Measurements from ENCODE around the gene PCLO. TPM values are rescaled to one million over a fixed set of nuclear protein-coding genes. Genes with fewer than 3 reads are reported as not detected.

Gene PCLO
- total and polyA plus RNA-seq, 2 of the 8 experiments (the other 6 are each of a cell fraction or from before 2014, with no cell fraction given) = 1.5 to 3.2 TPM

DNA sequence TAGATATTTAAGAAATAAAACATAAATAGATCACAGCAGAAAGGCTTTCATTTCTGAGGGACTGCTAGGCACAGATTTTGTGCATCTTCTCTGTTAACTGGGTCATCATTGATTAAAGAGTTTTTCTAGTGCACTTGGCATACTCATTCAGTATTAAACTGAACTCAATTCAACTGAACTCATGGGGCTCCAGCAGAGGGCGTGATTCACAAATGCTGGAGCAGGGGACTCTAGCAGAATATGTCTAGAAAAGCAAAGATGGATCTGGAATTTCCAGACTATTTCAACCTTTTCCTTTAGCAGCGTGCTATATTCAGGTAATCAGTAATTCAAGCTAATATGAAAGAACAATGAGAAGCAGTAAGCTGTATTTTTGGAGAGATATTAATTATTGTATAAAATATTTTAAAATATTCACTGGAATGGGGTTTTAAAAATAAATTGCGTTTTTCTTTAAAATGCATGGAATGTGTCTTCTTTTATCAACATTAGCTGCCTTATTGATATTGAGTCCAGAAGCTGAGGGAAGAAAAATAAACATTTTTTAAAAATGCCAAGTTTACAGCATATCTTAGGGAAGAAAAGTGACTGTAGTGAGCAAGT is 422.3 kb downstream of the PCLO start (continued):
- TF ChIP-seq, protein P1, sequence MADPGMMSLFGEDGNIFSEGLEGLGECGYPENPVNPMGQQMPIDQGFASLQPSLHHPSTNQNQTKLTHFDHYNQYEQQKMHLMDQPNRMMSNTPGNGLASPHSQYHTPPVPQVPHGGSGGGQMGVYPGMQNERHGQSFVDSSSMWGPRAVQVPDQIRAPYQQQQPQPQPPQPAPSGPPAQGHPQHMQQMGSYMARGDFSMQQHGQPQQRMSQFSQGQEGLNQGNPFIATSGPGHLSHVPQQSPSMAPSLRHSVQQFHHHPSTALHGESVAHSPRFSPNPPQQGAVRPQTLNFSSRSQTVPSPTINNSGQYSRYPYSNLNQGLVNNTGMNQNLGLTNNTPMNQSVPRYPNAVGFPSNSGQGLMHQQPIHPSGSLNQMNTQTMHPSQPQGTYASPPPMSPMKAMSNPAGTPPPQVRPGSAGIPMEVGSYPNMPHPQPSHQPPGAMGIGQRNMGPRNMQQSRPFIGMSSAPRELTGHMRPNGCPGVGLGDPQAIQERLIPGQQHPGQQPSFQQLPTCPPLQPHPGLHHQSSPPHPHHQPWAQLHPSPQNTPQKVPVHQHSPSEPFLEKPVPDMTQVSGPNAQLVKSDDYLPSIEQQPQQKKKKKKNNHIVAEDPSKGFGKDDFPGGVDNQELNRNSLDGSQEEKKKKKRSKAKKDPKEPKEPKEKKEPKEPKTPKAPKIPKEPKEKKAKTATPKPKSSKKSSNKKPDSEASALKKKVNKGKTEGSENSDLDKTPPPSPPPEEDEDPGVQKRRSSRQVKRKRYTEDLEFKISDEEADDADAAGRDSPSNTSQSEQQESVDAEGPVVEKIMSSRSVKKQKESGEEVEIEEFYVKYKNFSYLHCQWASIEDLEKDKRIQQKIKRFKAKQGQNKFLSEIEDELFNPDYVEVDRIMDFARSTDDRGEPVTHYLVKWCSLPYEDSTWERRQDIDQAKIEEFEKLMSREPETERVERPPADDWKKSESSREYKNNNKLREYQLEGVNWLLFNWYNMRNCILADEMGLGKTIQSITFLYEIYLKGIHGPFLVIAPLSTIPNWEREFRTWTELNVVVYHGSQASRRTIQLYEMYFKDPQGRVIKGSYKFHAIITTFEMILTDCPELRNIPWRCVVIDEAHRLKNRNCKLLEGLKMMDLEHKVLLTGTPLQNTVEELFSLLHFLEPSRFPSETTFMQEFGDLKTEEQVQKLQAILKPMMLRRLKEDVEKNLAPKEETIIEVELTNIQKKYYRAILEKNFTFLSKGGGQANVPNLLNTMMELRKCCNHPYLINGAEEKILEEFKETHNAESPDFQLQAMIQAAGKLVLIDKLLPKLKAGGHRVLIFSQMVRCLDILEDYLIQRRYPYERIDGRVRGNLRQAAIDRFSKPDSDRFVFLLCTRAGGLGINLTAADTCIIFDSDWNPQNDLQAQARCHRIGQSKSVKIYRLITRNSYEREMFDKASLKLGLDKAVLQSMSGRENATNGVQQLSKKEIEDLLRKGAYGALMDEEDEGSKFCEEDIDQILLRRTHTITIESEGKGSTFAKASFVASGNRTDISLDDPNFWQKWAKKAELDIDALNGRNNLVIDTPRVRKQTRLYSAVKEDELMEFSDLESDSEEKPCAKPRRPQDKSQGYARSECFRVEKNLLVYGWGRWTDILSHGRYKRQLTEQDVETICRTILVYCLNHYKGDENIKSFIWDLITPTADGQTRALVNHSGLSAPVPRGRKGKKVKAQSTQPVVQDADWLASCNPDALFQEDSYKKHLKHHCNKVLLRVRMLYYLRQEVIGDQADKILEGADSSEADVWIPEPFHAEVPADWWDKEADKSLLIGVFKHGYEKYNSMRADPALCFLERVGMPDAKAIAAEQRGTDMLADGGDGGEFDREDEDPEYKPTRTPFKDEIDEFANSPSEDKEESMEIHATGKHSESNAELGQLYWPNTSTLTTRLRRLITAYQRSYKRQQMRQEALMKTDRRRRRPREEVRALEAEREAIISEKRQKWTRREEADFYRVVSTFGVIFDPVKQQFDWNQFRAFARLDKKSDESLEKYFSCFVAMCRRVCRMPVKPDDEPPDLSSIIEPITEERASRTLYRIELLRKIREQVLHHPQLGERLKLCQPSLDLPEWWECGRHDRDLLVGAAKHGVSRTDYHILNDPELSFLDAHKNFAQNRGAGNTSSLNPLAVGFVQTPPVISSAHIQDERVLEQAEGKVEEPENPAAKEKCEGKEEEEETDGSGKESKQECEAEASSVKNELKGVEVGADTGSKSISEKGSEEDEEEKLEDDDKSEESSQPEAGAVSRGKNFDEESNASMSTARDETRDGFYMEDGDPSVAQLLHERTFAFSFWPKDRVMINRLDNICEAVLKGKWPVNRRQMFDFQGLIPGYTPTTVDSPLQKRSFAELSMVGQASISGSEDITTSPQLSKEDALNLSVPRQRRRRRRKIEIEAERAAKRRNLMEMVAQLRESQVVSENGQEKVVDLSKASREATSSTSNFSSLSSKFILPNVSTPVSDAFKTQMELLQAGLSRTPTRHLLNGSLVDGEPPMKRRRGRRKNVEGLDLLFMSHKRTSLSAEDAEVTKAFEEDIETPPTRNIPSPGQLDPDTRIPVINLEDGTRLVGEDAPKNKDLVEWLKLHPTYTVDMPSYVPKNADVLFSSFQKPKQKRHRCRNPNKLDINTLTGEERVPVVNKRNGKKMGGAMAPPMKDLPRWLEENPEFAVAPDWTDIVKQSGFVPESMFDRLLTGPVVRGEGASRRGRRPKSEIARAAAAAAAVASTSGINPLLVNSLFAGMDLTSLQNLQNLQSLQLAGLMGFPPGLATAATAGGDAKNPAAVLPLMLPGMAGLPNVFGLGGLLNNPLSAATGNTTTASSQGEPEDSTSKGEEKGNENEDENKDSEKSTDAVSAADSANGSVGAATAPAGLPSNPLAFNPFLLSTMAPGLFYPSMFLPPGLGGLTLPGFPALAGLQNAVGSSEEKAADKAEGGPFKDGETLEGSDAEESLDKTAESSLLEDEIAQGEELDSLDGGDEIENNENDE (IDR thresholded peaks at IDR 0.05; ENCODE audit: insufficient replicate concordance, low read length) = no peak
- TF ChIP-seq, protein P2, sequence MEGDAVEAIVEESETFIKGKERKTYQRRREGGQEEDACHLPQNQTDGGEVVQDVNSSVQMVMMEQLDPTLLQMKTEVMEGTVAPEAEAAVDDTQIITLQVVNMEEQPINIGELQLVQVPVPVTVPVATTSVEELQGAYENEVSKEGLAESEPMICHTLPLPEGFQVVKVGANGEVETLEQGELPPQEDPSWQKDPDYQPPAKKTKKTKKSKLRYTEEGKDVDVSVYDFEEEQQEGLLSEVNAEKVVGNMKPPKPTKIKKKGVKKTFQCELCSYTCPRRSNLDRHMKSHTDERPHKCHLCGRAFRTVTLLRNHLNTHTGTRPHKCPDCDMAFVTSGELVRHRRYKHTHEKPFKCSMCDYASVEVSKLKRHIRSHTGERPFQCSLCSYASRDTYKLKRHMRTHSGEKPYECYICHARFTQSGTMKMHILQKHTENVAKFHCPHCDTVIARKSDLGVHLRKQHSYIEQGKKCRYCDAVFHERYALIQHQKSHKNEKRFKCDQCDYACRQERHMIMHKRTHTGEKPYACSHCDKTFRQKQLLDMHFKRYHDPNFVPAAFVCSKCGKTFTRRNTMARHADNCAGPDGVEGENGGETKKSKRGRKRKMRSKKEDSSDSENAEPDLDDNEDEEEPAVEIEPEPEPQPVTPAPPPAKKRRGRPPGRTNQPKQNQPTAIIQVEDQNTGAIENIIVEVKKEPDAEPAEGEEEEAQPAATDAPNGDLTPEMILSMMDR (IDR thresholded peaks at IDR 0.05; ENCODE audit: control extremely low read depth in 1 of 3, insufficient read depth in 1 of 3, low read depth in 1 of 3, low read length in 3 of 3) = peak in 2 of 3 experiments; percentile 71 to 82; a peak in 3 of 4 replicates
- TF ChIP-seq CREB1 (IDR thresholded peaks at IDR 0.05) (no peak), SP4 (IDR thresholded peaks at IDR 0.05; ENCODE audit: low read length) (no peak), NANOG (IDR thresholded peaks at IDR 0.05; ENCODE audit: insufficient read depth, low read depth, low read length, poor library complexity, severe bottlenecking) (no peak), KDM1A (IDR thresholded peaks at IDR 0.05; ENCODE audit: borderline replicate concordance, low read length) (no peak)
- TF ChIP-seq, protein P3, sequence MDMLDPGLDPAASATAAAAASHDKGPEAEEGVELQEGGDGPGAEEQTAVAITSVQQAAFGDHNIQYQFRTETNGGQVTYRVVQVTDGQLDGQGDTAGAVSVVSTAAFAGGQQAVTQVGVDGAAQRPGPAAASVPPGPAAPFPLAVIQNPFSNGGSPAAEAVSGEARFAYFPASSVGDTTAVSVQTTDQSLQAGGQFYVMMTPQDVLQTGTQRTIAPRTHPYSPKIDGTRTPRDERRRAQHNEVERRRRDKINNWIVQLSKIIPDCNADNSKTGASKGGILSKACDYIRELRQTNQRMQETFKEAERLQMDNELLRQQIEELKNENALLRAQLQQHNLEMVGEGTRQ (IDR thresholded peaks at IDR 0.05; ENCODE audit: low read length) = no peak
